B cell (primary cell): Measurements from ENCODE around the gene YOD1. TPM values are rescaled to one million over a fixed set of nuclear protein-coding genes. Genes with fewer than 3 reads are reported as not detected.

Experiments used
- ATAC-seq: fragments of 200-7000 bp; cut with Tn5 transposase; one replicate; pipeline ENCODE4 v1.10.0; 2021; ENCODE audit warnings: low read depth, mild to moderate bottlenecking, moderate number of reproducible peaks, moderate library complexity
- CTCF ChIA-PET: fragments of 350-600 bp; sonication (Branson Sonifier 250); formaldehyde crosslinking; loops from one replicate; lab custom pipeline; 2021; ENCODE audit warnings: antibody characterized with exemption, inconsistent platforms; lab: Charles Lee
- POLR2A ChIA-PET: fragments of 350-600 bp; sonication (Branson Sonifier 250); formaldehyde crosslinking; loops from one replicate; lab custom pipeline; 2021; ENCODE audit warnings: antibody characterized with exemption; lab: Charles Lee
- DNase-seq: peaks from one replicate; pipeline ENCODE4 v3.0.0; 2013
- H2AFZ ChIP-seq: 2 replicates; pipeline ENCODE4 v1.6.1; 2012; ENCODE audit warnings: mild to moderate bottlenecking, low read depth, low read length; ENCODE audit not compliant: insufficient read depth, poor library complexity, severe bottlenecking
- H3K27ac ChIP-seq, 2 donors: 1 replicate in 1 of 2; 2 replicates in 1 of 2; pipeline ENCODE4 v1.5.1; 2012 to 2013; ENCODE audit warnings: low read length in 2 of 2, mild to moderate bottlenecking in 2 of 2, moderate library complexity in 1 of 2
- H3K27me3 ChIP-seq, 4 experiments: fragments of 200-600 bp in 1 of 4; sonication (generic) in 1 of 4; replicated peaks in 1 of 4; 1 replicate in 2 of 4; 2 replicates in 2 of 4; pipeline versions ENCODE4 v1.6.1 to v1.7.0; 2013 to 2016; ENCODE audit warnings: low read length in 3 of 4, mild to moderate bottlenecking in 2 of 4, mixed read lengths in 1 of 4, moderate library complexity in 1 of 4; ENCODE audit not compliant: insufficient read depth in 4 of 4, control insufficient read depth in 3 of 4; ENCODE audit errors: control extremely low read depth in 1 of 4
- H3K36me3 ChIP-seq, 2 experiments: replicated peaks in 1 of 2; 1 replicate in 1 of 2; 2 replicates in 1 of 2; pipeline versions ENCODE4 v1.6.1 to v1.7.1; 2013; ENCODE audit warnings: low read length in 1 of 2; ENCODE audit not compliant: insufficient read depth in 2 of 2, control insufficient read depth in 1 of 2; ENCODE audit errors: control extremely low read depth in 1 of 2, extremely low read depth in 1 of 2
- H3K4me1 ChIP-seq, 2 donors: fragments of 200-600 bp in 1 of 2; sonication (generic) in 1 of 2; 1 replicate in 1 of 2; 2 replicates in 1 of 2; pipeline versions ENCODE4 v1.5.1 to v1.6.1; 2013 to 2017; ENCODE audit warnings: low read length in 2 of 2; ENCODE audit not compliant: control insufficient read depth in 2 of 2, insufficient read depth in 2 of 2
- H3K4me2 ChIP-seq: replicated peaks from 2 replicates; pipeline ENCODE3; 2012; ENCODE audit warnings: mild to moderate bottlenecking, low read depth, low read length; ENCODE audit not compliant: poor library complexity, severe bottlenecking
- H3K4me3 ChIP-seq, 5 experiments: fragments of 200-600 bp in 1 of 5; sonication (generic) in 1 of 5; 1 replicate in 3 of 5; 2 replicates in 2 of 5; pipeline versions ENCODE4 v1.5.1 to v1.7.0; 2011 to 2016; ENCODE audit warnings: low read length in 4 of 5, mild to moderate bottlenecking in 4 of 5, low read depth in 2 of 5, control low read depth in 1 of 5, moderate library complexity in 1 of 5; ENCODE audit not compliant: insufficient read depth in 1 of 5; ENCODE audit errors: control extremely low read depth in 1 of 5, extremely low read depth in 1 of 5
- H3K79me2 ChIP-seq: fragments of 200-600 bp; sonication (generic); one replicate; pipeline ENCODE4 v1.6.0; 2016; ENCODE audit warnings: low read length; ENCODE audit not compliant: control insufficient read depth, insufficient read depth
- H3K9ac ChIP-seq: fragments of 200-600 bp; sonication (generic); 2 replicates; pipeline ENCODE4 v1.6.1; 2017; ENCODE audit warnings: mild to moderate bottlenecking, low read length, moderate library complexity
- H3K9me3 ChIP-seq, 3 donors: one replicate each; pipeline versions ENCODE4 v1.6.1 to v1.7.1; 2013; ENCODE audit warnings: low read length in 2 of 3; ENCODE audit not compliant: control insufficient read depth in 2 of 3, insufficient read depth in 1 of 3; ENCODE audit errors: control extremely low read depth in 1 of 3
- H4K20me1 ChIP-seq: 2 replicates; pipeline ENCODE4 v1.6.0; 2012; ENCODE audit warnings: mild to moderate bottlenecking, low read length; ENCODE audit not compliant: insufficient read depth, control insufficient read depth, poor library complexity, severe bottlenecking
- H3K27ac Mint-ChIP-seq: one replicate; pipeline ENCODE4 v1.8.0; 2021; ENCODE audit warnings: mixed read lengths
- H3K27me3 Mint-ChIP-seq: one replicate; pipeline ENCODE4 v1.8.0; 2021; ENCODE audit warnings: mixed read lengths
- H3K4me1 Mint-ChIP-seq: one replicate; pipeline ENCODE4 v1.8.0; 2021; ENCODE audit warnings: mixed read lengths
- H3K4me3 Mint-ChIP-seq: one replicate; pipeline ENCODE4 v1.8.0; 2021; ENCODE audit warnings: mixed read lengths
- H3K9me3 Mint-ChIP-seq: one replicate; pipeline ENCODE4 v1.8.0; 2022; ENCODE audit warnings: mixed read lengths; ENCODE audit not compliant: insufficient read depth
- CTCF ChIP-seq: fragments of 200-600 bp; IDR thresholded peaks from one replicate; pipeline ENCODE4 v1.8.0; 2022; ENCODE audit warnings: antibody characterized with exemption, mild to moderate bottlenecking
- EZH2 ChIP-seq: IDR thresholded peaks from 2 replicates; pipeline ENCODE4 v1.6.1; 2012; ENCODE audit warnings: borderline replicate concordance, low read depth, mild to moderate bottlenecking, moderate library complexity, low read length; ENCODE audit not compliant: insufficient read depth, poor library complexity, severe bottlenecking
- WGBS: methylation state at CpG from one replicate; pipeline ENCODE4 v1.1.5; 2013; ENCODE audit warnings: missing lambda C conversion rate; ENCODE audit not compliant: insufficient coverage; 5-methylcytosine and 5-hydroxymethylcytosine counted together
- intact Hi-C: fragments of 100-400 bp; cut with micrococcal nuclease; formaldehyde crosslinking; loops from one replicate; pipeline ENCODE4 v1.10.0; 2022
- polyA plus RNA-seq: library from polyadenylated mRNA; depleted of rRNA; stranded (reverse); fragments of >200 nt; gene quantifications from 2 replicates; pipeline ENCODE4 v1.2.3, GENCODE V29; 2012
- total RNA-seq, 2 donors: library from RNA; stranded (reverse); fragments of 120-200 nt in 1 of 2; gene quantifications; 1 replicate in 1 of 2; 2 replicates in 1 of 2; pipeline versions ENCODE4 v1.2.3 to v1.2.4, GENCODE V29; 2013 to 2022

Gene YOD1
- total and polyA plus RNA-seq, 2 donors (not counting 1 experiment from before 2014, with no cell fraction given) = 2.3 to 9.4 TPM

DNA sequence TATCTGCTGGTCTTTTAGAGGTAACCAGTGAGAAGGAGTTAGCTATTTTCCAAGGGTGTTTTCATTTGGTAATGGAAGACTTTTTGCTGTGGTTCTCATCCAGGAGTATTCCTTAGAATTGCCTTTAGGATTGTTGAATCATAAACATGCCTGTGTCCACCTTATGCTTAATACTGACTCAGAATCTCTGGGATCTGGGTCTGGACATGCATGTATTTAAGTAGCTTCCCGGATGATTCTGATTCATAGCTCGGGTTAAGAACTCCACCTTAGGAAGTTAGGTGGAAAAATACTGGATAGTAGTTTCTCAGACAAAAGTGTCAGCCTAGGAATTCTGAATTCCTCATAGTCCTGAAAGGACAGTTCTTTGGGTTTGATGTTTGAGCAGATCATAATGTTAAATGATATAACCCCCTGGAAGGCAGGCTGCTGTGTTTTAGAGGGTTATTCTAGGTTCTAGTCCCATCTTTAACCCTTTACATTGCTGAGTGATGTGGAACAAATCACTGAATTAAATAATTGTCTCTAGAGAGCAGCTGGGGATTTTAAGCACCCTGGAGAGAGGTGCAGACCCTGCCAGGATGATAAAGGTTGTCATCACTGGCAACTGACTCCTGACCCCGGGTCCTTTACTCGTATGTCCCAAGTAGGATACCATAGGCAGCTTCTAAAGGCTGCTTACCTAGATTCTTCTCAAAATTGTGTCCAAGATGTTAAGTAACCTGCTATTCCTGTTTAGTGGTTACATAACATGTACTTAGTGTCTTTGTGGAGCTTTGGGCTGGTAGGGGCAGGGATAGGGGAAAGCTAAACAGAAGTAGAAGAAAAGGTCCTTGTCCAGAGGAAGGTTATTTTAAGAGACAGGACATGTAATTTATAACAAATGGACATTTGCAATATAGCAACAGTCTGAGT, 23.2 kb upstream of the YOD1 start:
- no peak for TF ChIP-seq EZH2
- TF ChIP-seq CTCF = no peak
- H2AFZ ChIP-seq = no peak overlapping the region
- peaks cover 0 to 7% (median 0%) of the 10 kb centered on the region in 3 donors for H3K9me3 ChIP-seq
- ATAC-seq (no peak), DNase-seq (no peak)
- H3K27ac ChIP-seq = no peak overlapping the region
- no peak overlapping the region for H3K4me3 ChIP-seq
- H3K4me1 ChIP-seq = peaks cover 20 to 22% of the 10 kb centered on the region in 2 donors
- peaks cover 22% of the 10 kb centered on the region for H3K4me1 Mint-ChIP-seq
- H3K27me3 Mint-ChIP-seq = no peaks in the 10 kb centered on the region
- H3K27me3 ChIP-seq = no peaks in the 10 kb centered on the region
- no peak overlapping the region for H3K4me2 ChIP-seq
- H3K79me2 ChIP-seq = no peaks in the 10 kb centered on the region
- ChIA-PET CTCF (interaction anchor here (1.4 to 4.7 kb wide), 8 partner anchors 8 to 425 kb away, joined by 3 to 54 read pairs (median 11); partner anchors contain the start of genes PFKFB2 and YOD1), POLR2A (no interaction called here)
- intact Hi-C loops = no loop called here
- no peaks in the 10 kb centered on the region for H4K20me1 ChIP-seq
- H3K36me3 ChIP-seq = peaks cover 1 to 20% of the 10 kb centered on the region in 2 experiments
- no peaks in the 10 kb centered on the region for H3K9me3 Mint-ChIP-seq
- WGBS = no CpG with 5 or more reads among the region's 4 CpGs
- no peak overlapping the region for H3K9ac ChIP-seq
- H3K27ac Mint-ChIP-seq = no peak overlapping the region
- no peak overlapping the region for H3K4me3 Mint-ChIP-seq

- DNase-seq = no peak
- Histone ChIP-seq H3K9me3 (peaks cover 0 to 7% (median 0%) of the 10 kb centered on the region in 3 donors), H3K4me2 (no peak overlapping the region), H4K20me1 (no peaks in the 10 kb centered on the region), H3K9ac (no peak overlapping the region), H3K27me3 (no peaks in the 10 kb centered on the region), H2AFZ (no peak overlapping the region), H3K4me3 (no peak overlapping the region), H3K4me1 (peaks cover 20 to 23% of the 10 kb centered on the region in 2 donors), H3K36me3 (peaks cover 3 to 33% of the 10 kb centered on the region in 2 experiments), H3K79me2 (no peaks in the 10 kb centered on the region), H3K27ac (no peak overlapping the region)
- TF ChIP-seq CTCF (no peak), EZH2 (no peak)
- ChIA-PET CTCF (interaction anchor here (1.1 to 4.7 kb wide), 4 partner anchors 12 to 333 kb away, joined by 3 to 23 read pairs (median 12); no protein-coding TSS in a partner anchor), POLR2A (no interaction called here)
- Mint-ChIP-seq H3K9me3 (no peaks in the 10 kb centered on the region), H3K27me3 (no peaks in the 10 kb centered on the region), H3K4me3 (no peak overlapping the region), H3K4me1 (peaks cover 22% of the 10 kb centered on the region), H3K27ac (no peak overlapping the region)
- intact Hi-C loops = no loop called here
- WGBS = 53% methylated on average over 8 of the region's 8 CpGs
- no peak for ATAC-seq
These were observed 21.2 kb upstream of the YOD1 start for GRCh38 chr1:207072233-207072632.
